Neural progenitor cell (in vitro differentiated cells): ENCODE data around the gene PRCD.

Experiments used
- EZH2 ChIP-seq: fragments of 200-600 bp; sonication (generic); IDR thresholded peaks from 2 replicates; pipeline ENCODE4 v1.6.1; 2017; ENCODE audit warnings: antibody characterized with exemption, mild to moderate bottlenecking, moderate library complexity
- EZH2phosphoT487 ChIP-seq: fragments of 200-600 bp; sonication (generic); IDR thresholded peaks from 2 replicates; pipeline ENCODE4 v1.6.1; 2017; ENCODE audit warnings: antibody characterized with exemption
- TF ChIP-seq, protein P1 (sequence below): fragments of 200-600 bp; sonication (generic); IDR thresholded peaks from 2 replicates; pipeline ENCODE4 v1.5.1; 2017; ENCODE audit warnings: antibody characterized with exemption, mild to moderate bottlenecking

DNA sequence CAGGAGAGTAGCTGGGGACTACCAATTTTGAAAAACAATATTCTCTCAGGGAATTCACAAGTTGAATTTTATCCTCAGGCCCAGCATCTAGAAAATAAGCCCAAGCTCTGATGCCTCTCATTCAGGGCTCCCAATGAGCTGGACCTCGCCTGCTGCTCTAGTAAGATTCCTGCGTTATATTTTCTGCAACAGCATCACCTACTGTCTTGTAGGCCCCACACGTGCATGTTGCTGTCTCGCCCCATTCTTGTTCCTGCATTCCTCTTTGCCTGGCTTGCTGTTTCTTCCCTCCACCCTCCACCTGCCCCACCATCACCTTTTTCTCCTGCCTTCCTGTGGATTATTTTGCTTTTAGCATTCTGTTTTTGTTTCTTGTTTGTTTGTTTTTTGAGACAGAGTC lies 54.1 kb downstream of the PRCD start:
- TF ChIP-seq, protein P1, sequence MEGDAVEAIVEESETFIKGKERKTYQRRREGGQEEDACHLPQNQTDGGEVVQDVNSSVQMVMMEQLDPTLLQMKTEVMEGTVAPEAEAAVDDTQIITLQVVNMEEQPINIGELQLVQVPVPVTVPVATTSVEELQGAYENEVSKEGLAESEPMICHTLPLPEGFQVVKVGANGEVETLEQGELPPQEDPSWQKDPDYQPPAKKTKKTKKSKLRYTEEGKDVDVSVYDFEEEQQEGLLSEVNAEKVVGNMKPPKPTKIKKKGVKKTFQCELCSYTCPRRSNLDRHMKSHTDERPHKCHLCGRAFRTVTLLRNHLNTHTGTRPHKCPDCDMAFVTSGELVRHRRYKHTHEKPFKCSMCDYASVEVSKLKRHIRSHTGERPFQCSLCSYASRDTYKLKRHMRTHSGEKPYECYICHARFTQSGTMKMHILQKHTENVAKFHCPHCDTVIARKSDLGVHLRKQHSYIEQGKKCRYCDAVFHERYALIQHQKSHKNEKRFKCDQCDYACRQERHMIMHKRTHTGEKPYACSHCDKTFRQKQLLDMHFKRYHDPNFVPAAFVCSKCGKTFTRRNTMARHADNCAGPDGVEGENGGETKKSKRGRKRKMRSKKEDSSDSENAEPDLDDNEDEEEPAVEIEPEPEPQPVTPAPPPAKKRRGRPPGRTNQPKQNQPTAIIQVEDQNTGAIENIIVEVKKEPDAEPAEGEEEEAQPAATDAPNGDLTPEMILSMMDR: no peak
- TF ChIP-seq EZH2phosphoT487: no peak
- no peak for TF ChIP-seq EZH2
